CD4-positive, alpha-beta T cell treated with Interleukin-21 for 1 hour (primary cell): ENCODE data around the gene ZNF613.
"Not testable (repeated sequence)": the region's sequence is repeated elsewhere in the genome, so short reads cannot be mapped to it uniquely, and the experiment has no call there.

Experiments used
- DNase-seq: peaks from one replicate; pipeline ENCODE4 v3.0.0-alpha.2; 2020

Gene ZNF613

DNA sequence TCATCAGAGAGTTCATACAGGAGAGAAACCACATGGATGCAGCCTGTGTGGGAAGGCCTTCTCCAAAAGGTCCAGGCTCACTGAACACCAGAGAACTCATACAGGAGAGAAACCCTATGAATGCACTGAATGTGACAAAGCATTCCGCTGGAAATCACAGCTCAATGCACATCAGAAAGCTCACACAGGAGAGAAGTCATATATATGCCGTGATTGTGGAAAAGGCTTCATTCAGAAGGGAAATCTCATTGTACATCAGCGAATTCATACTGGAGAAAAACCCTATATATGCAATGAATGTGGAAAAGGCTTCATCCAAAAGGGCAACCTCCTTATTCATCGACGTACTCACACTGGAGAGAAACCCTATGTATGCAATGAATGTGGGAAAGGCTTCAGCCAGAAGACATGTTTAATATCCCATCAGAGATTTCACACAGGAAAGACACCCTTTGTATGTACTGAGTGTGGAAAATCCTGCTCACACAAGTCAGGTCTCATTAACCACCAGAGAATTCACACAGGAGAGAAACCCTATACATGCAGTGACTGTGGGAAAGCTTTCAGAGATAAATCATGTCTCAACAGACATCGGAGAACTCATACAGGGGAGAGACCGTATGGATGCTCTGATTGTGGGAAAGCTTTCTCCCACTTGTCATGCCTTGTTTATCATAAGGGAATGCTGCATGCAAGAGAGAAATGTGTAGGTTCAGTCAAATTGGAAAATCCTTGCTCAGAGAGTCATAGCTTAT lies 17.7 kb downstream of the ZNF613 start:
- DNase-seq = no peak

- no peak for DNase-seq
Measured at GRCh38 chr19:51946602-51947001, 19.3 kb downstream of the ZNF613 start.

DNA sequence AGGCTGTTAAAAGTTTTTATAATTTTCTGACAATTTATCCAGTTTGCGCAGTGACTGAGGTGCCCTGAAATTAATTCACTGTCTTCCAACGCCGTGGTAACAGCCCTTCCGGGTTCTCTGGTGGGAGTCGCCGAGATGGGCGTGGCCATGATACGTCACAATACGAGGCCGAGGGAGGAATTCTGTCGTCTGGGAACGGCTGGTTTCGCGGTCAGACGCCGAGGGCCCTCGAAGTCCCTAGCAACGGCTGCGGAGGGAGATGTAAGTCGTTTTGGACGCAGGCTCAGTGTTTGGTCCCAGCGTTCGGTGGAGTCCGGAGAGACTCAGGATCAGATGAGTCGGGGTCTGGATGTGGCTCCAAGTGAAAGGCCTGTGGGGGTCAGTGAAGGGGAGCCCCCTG lies 21.7 kb downstream of the ZNF613 start:
- no peak for DNase-seq

DNA sequence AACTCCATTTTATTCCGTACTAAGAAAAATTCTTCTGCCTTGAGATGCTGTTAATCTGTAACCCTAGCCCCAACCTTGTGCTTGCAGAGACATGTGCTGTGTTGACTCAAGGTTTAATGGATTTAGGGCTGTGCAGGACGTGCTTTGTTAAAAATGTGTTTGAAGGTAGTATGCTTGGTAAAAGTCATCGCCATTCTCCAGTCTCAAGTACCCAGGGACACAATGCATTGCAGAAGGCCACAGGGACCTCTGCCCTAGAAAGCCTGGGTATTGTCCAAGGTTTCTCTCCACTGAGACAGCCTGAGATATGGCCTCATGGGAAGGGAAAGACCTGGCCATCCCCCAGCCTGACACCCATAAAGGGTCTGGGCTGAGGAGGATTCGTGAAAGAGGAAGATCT lies 30.6 kb downstream of the ZNF613 start:
- DNase-seq = not testable (repeated sequence)

DNA sequence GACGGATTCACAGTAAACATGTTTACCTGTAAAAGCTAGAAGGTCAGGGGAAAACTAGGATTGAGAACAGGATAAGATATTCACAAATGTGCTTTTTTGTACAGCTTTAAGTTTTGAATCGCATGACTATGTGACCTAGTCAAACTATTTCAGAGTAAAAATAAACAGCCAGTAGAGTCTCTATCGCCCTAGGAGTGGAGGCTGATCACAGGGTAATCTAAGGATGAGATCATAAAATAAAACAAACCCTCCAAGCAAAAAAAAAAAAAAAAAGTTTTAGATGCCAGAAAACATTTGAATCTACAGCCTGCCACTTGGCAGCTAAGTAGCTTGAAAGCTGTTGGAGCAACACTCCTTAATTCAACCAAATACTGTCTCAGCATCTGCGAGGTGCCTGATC lies 32.5 kb downstream of the ZNF613 start:
- DNase-seq = no peak

- DNase-seq = not testable (repeated sequence)
Measured at GRCh38 chr19:51960621-51961233, 33.5 kb downstream of the ZNF613 start.

DNA sequence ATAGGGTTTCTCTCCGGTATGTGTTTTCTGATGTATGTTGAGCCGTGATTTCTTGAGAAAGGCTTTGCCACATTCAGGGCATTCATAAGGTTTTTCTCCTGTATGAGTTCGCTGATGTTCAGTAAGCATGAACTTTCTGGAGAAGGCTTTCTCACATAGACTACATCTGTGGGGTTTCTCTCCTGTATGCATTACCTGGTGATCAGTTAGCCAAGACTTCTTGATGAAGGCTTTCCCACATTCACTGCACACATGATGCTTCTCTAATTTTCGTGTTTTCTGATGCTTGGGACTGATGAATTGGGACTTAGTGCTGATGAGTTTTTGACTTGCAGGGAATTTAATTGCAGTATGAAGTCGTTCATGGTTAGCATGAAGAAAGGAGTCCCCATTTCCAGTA lies 38.3 kb downstream of the ZNF613 start:
- no peak for DNase-seq

DNA sequence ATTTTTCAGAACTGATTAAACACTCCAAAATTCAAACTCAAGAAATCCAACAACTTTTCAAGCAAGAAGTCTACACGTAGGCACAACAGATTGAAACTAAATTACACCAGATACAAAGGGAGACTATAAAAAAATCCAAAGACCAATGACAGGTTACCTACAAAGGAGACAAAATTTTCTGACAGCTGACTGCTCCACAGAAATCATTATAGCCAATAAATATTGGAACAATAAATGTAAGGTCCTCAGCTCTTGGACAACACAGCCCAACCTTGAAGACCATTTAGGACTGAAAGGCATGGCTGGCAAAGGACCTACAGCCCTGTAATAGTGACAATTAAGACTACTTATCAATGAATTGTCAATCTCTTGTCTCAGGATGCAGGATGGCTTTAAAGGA lies 43.4 kb downstream of the ZNF613 start:
- no peak for DNase-seq

- peak; percentile 33 for DNase-seq
Measured at GRCh38 chr19:51971624-51972023, 44.4 kb downstream of the ZNF613 start.

- DNase-seq = not testable (repeated sequence)
Measured at GRCh38 chr19:51975787-51976186, 48.5 kb downstream of the ZNF613 start.

- DNase-seq = no peak
Measured at GRCh38 chr19:51976852-51977251, 49.6 kb downstream of the ZNF613 start.

DNA sequence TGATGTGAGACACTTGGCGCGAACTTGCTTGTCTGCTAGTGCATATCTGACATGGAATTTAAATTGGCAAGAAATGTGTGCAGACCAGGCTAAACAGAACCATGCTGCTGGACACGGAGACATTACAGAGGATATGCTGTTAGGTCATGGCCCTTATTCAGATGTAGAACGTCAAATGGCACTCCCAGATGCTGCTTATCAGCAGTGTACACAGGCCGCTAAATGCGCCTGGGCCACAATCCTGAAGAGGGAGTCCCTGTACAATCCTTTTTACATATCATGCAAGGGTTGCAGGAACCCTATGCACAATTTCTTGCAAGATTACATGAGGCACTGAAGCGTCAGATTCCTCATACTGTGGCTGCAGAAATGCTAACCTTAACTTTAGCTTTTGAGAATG lies 50.1 kb downstream of the ZNF613 start:
- no peak for DNase-seq

GRCh38 chr19:51978882-51979281 lies 51.6 kb downstream of the ZNF613 start:
- DNase-seq = no peak

GRCh38 chr19:51980116-51980736 lies 53.0 kb downstream of the ZNF613 start:
- no peak for DNase-seq

DNA sequence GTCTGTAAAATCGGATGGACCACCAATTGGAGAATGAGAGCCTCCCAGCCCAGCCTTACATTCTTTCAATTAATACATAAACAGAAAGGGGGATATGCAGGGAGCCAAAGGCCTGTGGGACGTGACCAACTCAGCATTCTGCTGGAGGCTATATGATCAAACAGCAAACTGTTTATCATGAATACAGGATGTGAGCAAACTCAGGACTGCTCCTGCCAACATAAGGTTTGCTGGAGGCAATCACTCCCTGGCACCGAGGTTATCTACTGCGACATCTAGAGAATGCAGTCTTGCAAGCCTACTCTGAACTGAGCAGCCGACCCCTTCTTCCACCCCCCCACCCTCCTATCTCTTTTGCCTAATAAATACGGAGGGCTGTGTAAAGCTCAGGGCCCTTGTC lies 53.7 kb downstream of the ZNF613 start:
- DNase-seq = not testable (repeated sequence)

DNA sequence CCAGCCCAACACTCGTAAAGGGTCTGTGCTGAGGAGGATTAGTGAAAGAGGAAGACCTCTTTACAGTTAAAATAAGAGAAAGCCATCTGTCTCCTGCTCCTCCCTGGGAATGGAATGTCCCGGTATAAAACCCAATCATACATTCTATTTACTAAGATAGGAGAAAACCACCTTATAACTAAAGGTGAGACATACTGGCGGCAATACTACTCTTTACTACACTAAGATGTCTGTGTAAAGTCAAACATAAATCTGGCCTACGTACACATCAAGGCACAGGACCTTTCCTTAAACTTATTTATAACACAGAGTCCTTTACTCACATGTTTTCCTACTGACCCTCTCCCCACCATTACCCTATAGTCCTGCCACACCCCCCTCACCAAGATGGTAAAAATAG lies 56.1 kb downstream of the ZNF613 start:
- no peak for DNase-seq

DNA sequence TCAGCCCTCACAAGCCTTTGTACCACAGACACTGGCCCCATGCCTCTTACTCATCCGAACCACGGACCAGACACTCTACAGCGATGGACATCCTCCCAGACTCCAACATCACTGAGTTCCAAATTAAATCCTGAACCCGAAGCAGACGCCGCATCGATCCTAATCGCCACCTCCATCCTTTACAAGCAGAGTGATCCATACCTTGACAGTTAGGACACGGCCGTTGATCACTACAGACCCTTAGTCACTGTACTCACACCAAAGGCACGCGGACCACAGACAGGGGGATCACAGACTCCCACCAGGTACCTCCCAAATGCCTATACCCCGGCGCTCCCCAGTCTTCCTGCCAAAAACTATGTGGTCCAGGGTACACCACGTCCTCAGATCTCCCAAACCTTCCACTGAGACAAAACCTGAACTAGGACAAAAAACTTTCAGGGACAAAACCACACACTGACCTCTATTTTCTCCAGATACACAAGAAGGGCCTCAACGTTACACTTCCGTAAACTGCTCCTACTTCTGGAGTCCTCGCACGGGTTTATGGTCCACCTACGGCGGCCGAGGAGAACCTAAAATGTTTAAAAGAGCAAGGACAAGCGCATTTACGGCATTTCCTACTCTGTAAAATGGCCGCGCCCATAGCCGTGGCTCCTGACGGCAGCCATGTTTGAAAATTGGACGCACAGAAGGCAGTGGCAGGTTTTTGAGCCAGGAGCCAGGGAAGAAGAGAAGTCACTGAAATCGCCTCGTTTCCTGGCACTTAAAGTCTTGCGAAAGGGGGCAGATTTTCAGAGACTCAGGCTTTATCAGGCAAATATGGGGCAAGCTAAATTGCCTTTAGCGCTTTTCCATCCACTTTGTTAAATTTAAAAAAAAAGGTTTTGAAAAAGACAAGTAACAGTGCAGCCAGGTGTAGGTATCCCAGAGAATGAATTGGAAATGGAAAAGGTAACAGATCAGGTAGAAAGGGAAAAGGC lies 59.3 kb downstream of the ZNF613 start, which contains the start of gene ZNF350:
Gene ZNF350, minus strand, starts transcription at position 532 of the 983 bp plus-strand sequence. CDS start 12,480 bp downstream, outside the sequence.
- peak; percentile 95 for DNase-seq

DNA sequence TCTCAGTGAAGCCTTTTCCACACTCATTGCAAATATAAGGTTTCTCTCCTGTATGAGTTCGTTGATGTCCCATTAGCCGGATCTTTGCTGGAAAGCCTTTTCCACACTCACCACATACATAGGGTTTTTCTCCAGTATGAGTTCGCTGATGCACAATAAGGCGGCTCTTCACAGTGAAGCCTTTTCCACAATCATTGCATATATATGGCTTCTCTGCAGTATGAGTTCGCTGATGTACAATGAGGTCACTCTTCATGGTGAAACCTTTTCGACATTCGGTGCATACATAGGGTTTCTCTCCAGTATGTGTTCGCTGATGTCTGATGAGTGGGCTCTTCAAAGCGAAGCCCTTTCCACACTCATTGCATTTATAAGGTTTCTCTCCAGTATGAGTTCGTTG lies 66.2 kb downstream of the ZNF613 start:
- no peak for DNase-seq

DNA sequence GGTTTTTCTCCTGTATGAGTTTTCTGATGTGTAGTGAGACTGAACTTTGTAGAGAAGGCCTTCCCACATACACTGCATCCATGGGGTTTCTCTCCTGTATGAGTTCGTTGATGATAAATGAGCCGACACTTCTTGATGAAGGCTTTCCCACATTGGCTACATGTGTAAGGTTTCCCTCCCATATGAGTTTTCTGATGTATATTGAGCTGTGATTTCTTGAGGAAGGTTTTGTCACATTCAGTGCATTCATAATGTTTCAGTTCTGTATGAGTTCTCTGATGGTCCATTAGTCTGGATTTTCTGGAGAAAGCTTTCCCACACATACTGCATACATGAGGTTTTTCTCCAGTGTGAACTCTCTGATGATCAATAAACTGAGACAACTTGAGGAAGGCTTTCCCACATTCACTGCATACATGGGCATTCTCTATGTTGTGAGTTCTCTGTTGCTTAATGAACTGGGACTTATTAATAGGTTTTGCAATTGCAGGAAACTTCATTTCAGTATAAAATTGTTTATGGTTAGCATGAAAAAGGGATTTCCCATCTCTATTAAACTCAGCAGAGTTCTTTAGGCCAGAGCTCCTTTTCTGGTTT lies 66.9 kb downstream of the ZNF613 start:
- DNase-seq = no peak
